Caco-2 (cell line): ENCODE data around the gene BNIP5. TPM values are rescaled to one million over a fixed set of nuclear protein-coding genes. Genes with fewer than 3 reads are reported as not detected.

ENCODE experiments used
- BruUV-seq: library from RNA; stranded (reverse); fragments of 400-500 nt; replicated peaks from 2 replicates; lab custom pipeline; 2021; lab: Mats Ljungman, UMichigan
- CTCF ChIA-PET: fragments of 300-600 bp; sonication (Branson Sonifier 250); formaldehyde crosslinking; loops from one replicate; lab custom pipeline; 2022; ENCODE audit warnings: antibody characterized with exemption; lab: Charles Lee
- POLR2A ChIA-PET: fragments of 300-600 bp; sonication (Branson Sonifier 250); formaldehyde crosslinking; loops from one replicate; lab custom pipeline; 2022; ENCODE audit warnings: antibody characterized with exemption; lab: Charles Lee
- DNase-seq, 2 experiments: peaks; one replicate each; pipeline versions ENCODE4 v3.0.0 to v3.0.0-alpha.2; 2020 to 2022
- H3K27me3 ChIP-seq: replicated peaks from 2 replicates; pipeline ENCODE4 v1.6.0; 2011; ENCODE audit warnings: low read length; ENCODE audit not compliant: control insufficient read depth, insufficient read depth
- H3K36me3 ChIP-seq: 2 replicates; pipeline ENCODE4 v1.5.1; 2011; ENCODE audit warnings: low read length; ENCODE audit not compliant: control insufficient read depth, insufficient read depth
- H3K4me1 ChIP-seq: fragments of 250-450 bp; sonication (Bioruptor Pico); 2 replicates; pipeline ENCODE4 v1.5.1; 2020; ENCODE audit warnings: mild to moderate bottlenecking
- H3K4me3 ChIP-seq: 2 replicates; pipeline ENCODE4 v1.5.1; 2011; ENCODE audit warnings: low read depth, mild to moderate bottlenecking, control low read depth, low read length
- H3K9me3 ChIP-seq: fragments of 250-450 bp; sonication (Bioruptor Pico); 2 replicates; pipeline ENCODE4 v1.5.1; 2020; ENCODE audit warnings: mild to moderate bottlenecking, moderate library complexity
- H3K27ac Mint-ChIP-seq: one replicate; pipeline ENCODE4 v1.8.0; 2022; ENCODE audit warnings: mixed read lengths; ENCODE audit not compliant: unreplicated experiment
- H3K27me3 Mint-ChIP-seq: one replicate; pipeline ENCODE4 v1.8.0; 2022; ENCODE audit warnings: mixed read lengths; ENCODE audit not compliant: insufficient read depth, unreplicated experiment
- H3K36me3 Mint-ChIP-seq: one replicate; pipeline ENCODE4 v1.8.0; 2022; ENCODE audit warnings: mild to moderate bottlenecking, mixed read lengths; ENCODE audit not compliant: insufficient read depth, unreplicated experiment
- H3K4me1 Mint-ChIP-seq: one replicate; pipeline ENCODE4 v1.8.0; 2022; ENCODE audit warnings: low read depth, mixed read lengths; ENCODE audit not compliant: unreplicated experiment
- H3K4me3 Mint-ChIP-seq: one replicate; pipeline ENCODE4 v1.8.0; 2022; ENCODE audit warnings: mild to moderate bottlenecking, moderate library complexity, mixed read lengths; ENCODE audit not compliant: unreplicated experiment
- H3K9me3 Mint-ChIP-seq: one replicate; pipeline ENCODE4 v1.8.0; 2022; ENCODE audit warnings: mixed read lengths; ENCODE audit not compliant: unreplicated experiment
- CTCF ChIP-seq, 2 experiments: fragments of 200-600 bp in 1 of 2; IDR thresholded peaks; 1 replicate in 1 of 2; 2 replicates in 1 of 2; pipeline versions ENCODE4 v1.5.1 to v1.8.0; 2011 to 2022; ENCODE audit warnings: antibody characterized with exemption in 1 of 2, control low read depth in 1 of 2, inconsistent platforms in 1 of 2, low read depth in 1 of 2, low read length in 1 of 2, mild to moderate bottlenecking in 1 of 2, moderate library complexity in 1 of 2; ENCODE audit not compliant: insufficient read depth in 1 of 2, severe bottlenecking in 1 of 2, unreplicated experiment in 1 of 2
- intact Hi-C: fragments of 100-400 bp; cut with micrococcal nuclease; formaldehyde crosslinking; loops from one replicate; pipeline ENCODE4 v1.10.0; 2022; ENCODE audit not compliant: unreplicated experiment
- total RNA-seq: library from RNA; stranded (reverse); gene quantifications from 2 replicates; pipeline ENCODE4 v1.2.3, GENCODE V29; 2022

Gene BNIP5
- total RNA-seq, 1 experiment from 2014 or later = 0.50 TPM

- H3K4me3 Mint-ChIP-seq = no peak overlapping the region
- no TSS peak for BruUV-seq
- H3K36me3 Mint-ChIP-seq = no peaks in the 10 kb centered on the region
- Histone ChIP-seq H3K4me1 (peaks cover 10% of the 10 kb centered on the region; the same call in 1 of the 2 replicates), H3K4me3 (no peak overlapping the region), H3K9me3 (no peaks in the 10 kb centered on the region), H3K36me3 (no peaks in the 10 kb centered on the region), H3K27me3 (no peaks in the 10 kb centered on the region)
- H3K27ac Mint-ChIP-seq = no peak overlapping the region
- peaks cover 5% of the 10 kb centered on the region for H3K27me3 Mint-ChIP-seq
- intact Hi-C loops = loop anchor here (2.0 kb wide), 1 partner anchor 18 kb away; the partner anchor contains the start of gene ETV7
- H3K9me3 Mint-ChIP-seq = no peaks in the 10 kb centered on the region
- TF ChIP-seq CTCF (IDR thresholded peaks at IDR 0.05; ENCODE audit: insufficient read depth in 1 of 2, low read depth in 1 of 2, low read length in 1 of 2, severe bottlenecking in 1 of 2, unreplicated experiment in 1 of 2) = no peak
- POLR2A ChIA-PET = no interaction called here
- no peak for DNase-seq
- CTCF ChIA-PET = interaction anchor here (0.7 to 1.4 kb wide), 3 partner anchors 17 to 300 kb away, joined by 3 to 4 read pairs (median 4); no protein-coding TSS in a partner anchor
- peaks cover 7% of the 10 kb centered on the region for H3K4me1 Mint-ChIP-seq
These were observed 32.5 kb upstream of the BNIP5 start for GRCh38 chr6:36368921-36369865.

GRCh38 chr6:36368421-36368820 is 31.7 kb upstream of the BNIP5 start:
- CTCF ChIA-PET = interaction anchor here (1.4 kb wide), 1 partner anchor 18 kb away, joined by 4 read pairs; no protein-coding TSS in a partner anchor
- no peaks in the 10 kb centered on the region for H3K9me3 Mint-ChIP-seq

More at GRCh38 chr6:36368421-36368820, 31.7 kb upstream of the BNIP5 start:
- peaks cover under 1% of the 10 kb centered on the region for H3K36me3 Mint-ChIP-seq
- no peak for DNase-seq
- POLR2A ChIA-PET = no interaction called here
- no peak overlapping the region for H3K27ac Mint-ChIP-seq
- TF ChIP-seq CTCF (IDR thresholded peaks at IDR 0.05; ENCODE audit: insufficient read depth in 1 of 2, low read depth in 1 of 2, low read length in 1 of 2, severe bottlenecking in 1 of 2, unreplicated experiment in 1 of 2) = no peak
- no peak overlapping the region for H3K4me3 Mint-ChIP-seq
- intact Hi-C loops = loop anchor here (2.0 kb wide), 1 partner anchor 18 kb away; the partner anchor contains the start of gene ETV7
- H3K27me3 Mint-ChIP-seq = peaks cover 5% of the 10 kb centered on the region
- Histone ChIP-seq H3K27me3 (no peaks in the 10 kb centered on the region), H3K36me3 (no peaks in the 10 kb centered on the region), H3K4me3 (no peak overlapping the region), H3K4me1 (peaks cover 10% of the 10 kb centered on the region; the same call in 1 of the 2 replicates), H3K9me3 (no peaks in the 10 kb centered on the region)
- H3K4me1 Mint-ChIP-seq = peaks cover 7% of the 10 kb centered on the region
- no TSS peak for BruUV-seq
